Effector memory CD4-positive, alpha-beta T cell (primary cell): ENCODE data around the gene PLPP3.

Experiments
- DNase-seq, 3 donors: peaks; one replicate each; pipeline ENCODE4 v3.0.0-alpha.2; 2020
- H3K27ac ChIP-seq: 2 replicates; pipeline ENCODE4 v1.7.0; 2013; ENCODE audit warnings: mild to moderate bottlenecking, low read length, moderate library complexity; ENCODE audit not compliant: insufficient read depth, poor library complexity, severe bottlenecking
- H3K27me3 ChIP-seq: replicated peaks from 2 replicates; pipeline ENCODE4 v1.7.0; 2013; ENCODE audit warnings: mild to moderate bottlenecking, low read length; ENCODE audit not compliant: insufficient read depth, control insufficient read depth, poor library complexity, severe bottlenecking
- H3K36me3 ChIP-seq: 2 replicates; pipeline ENCODE4 v1.7.0; 2013; ENCODE audit warnings: mild to moderate bottlenecking, low read length, moderate library complexity; ENCODE audit not compliant: control insufficient read depth, insufficient read depth
- H3K4me1 ChIP-seq: 2 replicates; pipeline ENCODE4 v1.7.0; 2013; ENCODE audit warnings: low read length, mild to moderate bottlenecking; ENCODE audit not compliant: control insufficient read depth, insufficient read depth, poor library complexity, severe bottlenecking
- H3K4me3 ChIP-seq: 2 replicates; pipeline ENCODE4 v1.7.0; 2013; ENCODE audit warnings: low read length, low read depth, mild to moderate bottlenecking; ENCODE audit not compliant: insufficient read depth, poor library complexity, severe bottlenecking
- H3K9me3 ChIP-seq: 2 replicates; pipeline ENCODE4 v1.7.0; 2013; ENCODE audit warnings: mild to moderate bottlenecking, low read length, moderate library complexity; ENCODE audit not compliant: control insufficient read depth

Gene PLPP3

GRCh38 chr1:56529801-56530200 lies 49.6 kb downstream of the PLPP3 start:
- DNase-seq: no peak
- no peaks in the 10 kb centered on the region for H3K9me3 ChIP-seq
- H3K27me3 ChIP-seq: no peaks in the 10 kb centered on the region
- no peak overlapping the region for H3K27ac ChIP-seq
- no peaks in the 10 kb centered on the region for H3K36me3 ChIP-seq
- H3K4me1 ChIP-seq: no peaks in the 10 kb centered on the region
- H3K4me3 ChIP-seq: no peak overlapping the region

- DNase-seq: no peak
- Histone ChIP-seq H3K36me3 (no peaks in the 10 kb centered on the region), H3K4me3 (no peak overlapping the region), H3K27me3 (no peaks in the 10 kb centered on the region), H3K9me3 (no peaks in the 10 kb centered on the region), H3K27ac (no peak overlapping the region), H3K4me1 (no peaks in the 10 kb centered on the region)
Measured at GRCh38 chr1:56527548-56528302, 51.6 kb downstream of the PLPP3 start.

GRCh38 chr1:56526571-56527174 lies 52.7 kb downstream of the PLPP3 start:
- no peaks in the 10 kb centered on the region for H3K4me1 ChIP-seq
- no peak overlapping the region for H3K4me3 ChIP-seq
- H3K9me3 ChIP-seq: no peaks in the 10 kb centered on the region
- H3K27me3 ChIP-seq: no peaks in the 10 kb centered on the region
- no peak for DNase-seq
- H3K36me3 ChIP-seq: no peaks in the 10 kb centered on the region
- H3K27ac ChIP-seq: no peak overlapping the region

- H3K9me3 ChIP-seq: no peaks in the 10 kb centered on the region
- H3K4me3 ChIP-seq: no peak overlapping the region
- no peak overlapping the region for H3K27ac ChIP-seq
- H3K27me3 ChIP-seq: no peaks in the 10 kb centered on the region
- no peak for DNase-seq
- no peaks in the 10 kb centered on the region for H3K36me3 ChIP-seq
- no peaks in the 10 kb centered on the region for H3K4me1 ChIP-seq
Measured at GRCh38 chr1:56525489-56526041, 53.8 kb downstream of the PLPP3 start.

- no peak for DNase-seq
- no peak overlapping the region for H3K27ac ChIP-seq
- H3K4me1 ChIP-seq: no peaks in the 10 kb centered on the region
- no peaks in the 10 kb centered on the region for H3K36me3 ChIP-seq
- H3K9me3 ChIP-seq: no peaks in the 10 kb centered on the region
- H3K27me3 ChIP-seq: no peaks in the 10 kb centered on the region
- no peak overlapping the region for H3K4me3 ChIP-seq
Measured at GRCh38 chr1:56524263-56524662, 55.1 kb downstream of the PLPP3 start.

- Histone ChIP-seq H3K4me3 (no peak overlapping the region), H3K27me3 (no peaks in the 10 kb centered on the region), H3K27ac (no peak overlapping the region), H3K4me1 (no peaks in the 10 kb centered on the region), H3K9me3 (no peaks in the 10 kb centered on the region), H3K36me3 (no peaks in the 10 kb centered on the region)
- no peak for DNase-seq
Measured at GRCh38 chr1:56522680-56523079, 56.7 kb downstream of the PLPP3 start.

- H3K9me3 ChIP-seq: no peaks in the 10 kb centered on the region
- H3K4me1 ChIP-seq: no peaks in the 10 kb centered on the region
- H3K36me3 ChIP-seq: no peaks in the 10 kb centered on the region
- H3K4me3 ChIP-seq: no peak overlapping the region
- no peaks in the 10 kb centered on the region for H3K27me3 ChIP-seq
- no peak for DNase-seq
- no peak overlapping the region for H3K27ac ChIP-seq
Measured at GRCh38 chr1:56520016-56520601, 59.3 kb downstream of the PLPP3 start.

- no peaks in the 10 kb centered on the region for H3K36me3 ChIP-seq
Measured at GRCh38 chr1:56517404-56518130, 61.8 kb downstream of the PLPP3 start.

GRCh38 chr1:56516539-56517252 lies 62.7 kb downstream of the PLPP3 start:
- no peak overlapping the region for H3K27ac ChIP-seq

More at GRCh38 chr1:56517404-56518130, 61.8 kb downstream of the PLPP3 start:
- Histone ChIP-seq H3K4me1 (no peaks in the 10 kb centered on the region), H3K4me3 (no peak overlapping the region), H3K9me3 (no peaks in the 10 kb centered on the region), H3K27me3 (no peaks in the 10 kb centered on the region), H3K27ac (no peak overlapping the region)
- DNase-seq: no peak

More at GRCh38 chr1:56516539-56517252, 62.7 kb downstream of the PLPP3 start:
- Histone ChIP-seq H3K4me3 (no peak overlapping the region), H3K9me3 (no peaks in the 10 kb centered on the region), H3K4me1 (no peaks in the 10 kb centered on the region), H3K36me3 (no peaks in the 10 kb centered on the region), H3K27me3 (no peaks in the 10 kb centered on the region)
- no peak for DNase-seq
